Smooth muscle cell of the brain vasculature (primary cell): ENCODE measurements around the gene C10orf90.
A peak's percentile ranks its signal among the peaks of the same experiment; 100 is the strongest.
"Not testable (repeated sequence)": the region's sequence is repeated elsewhere in the genome, so short reads cannot be mapped to it uniquely, and the experiment has no call there.

Experiments
- DNase-seq: peaks from one replicate; pipeline ENCODE4 v3.0.0-alpha.2; 2012; ENCODE audit warnings: low read depth, low spot score

C10orf90 gene

DNA sequence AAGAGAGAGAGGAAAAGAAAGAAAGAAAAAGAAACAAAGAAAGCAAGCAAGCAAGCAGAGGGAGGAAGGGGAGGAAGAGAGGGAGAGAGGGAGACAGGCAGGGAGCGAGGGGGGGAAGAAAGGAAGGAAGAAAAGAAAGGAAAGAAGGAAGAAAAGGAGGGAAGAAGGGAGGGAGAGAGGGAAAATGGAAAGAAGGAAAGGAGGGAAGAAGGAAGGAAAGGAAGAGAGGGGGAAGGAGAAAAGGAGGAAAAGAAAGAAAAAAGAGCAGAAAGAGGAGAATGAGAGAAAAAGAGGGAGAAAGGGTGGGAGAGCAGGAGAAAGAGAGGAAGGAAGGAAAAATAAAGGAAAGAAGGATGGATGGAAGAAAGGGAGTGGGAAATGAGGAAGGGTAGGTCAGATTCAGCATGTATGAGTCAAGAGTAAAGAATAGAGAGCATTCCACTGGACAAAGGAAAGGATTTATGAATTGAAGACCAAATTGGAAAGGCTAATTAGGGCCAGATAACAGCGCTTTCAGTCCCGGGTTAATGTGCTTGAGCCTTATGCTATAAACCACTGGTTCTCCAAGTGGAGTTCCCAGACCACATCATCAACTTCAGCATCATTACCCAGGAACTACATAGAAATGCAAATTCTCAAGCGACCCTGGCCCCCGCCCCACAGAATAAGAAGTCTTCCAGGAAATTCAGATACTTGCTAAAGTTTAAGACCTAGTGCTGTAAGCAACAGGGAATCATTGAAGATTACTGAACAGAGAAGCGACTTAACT, 85.1 kb downstream of the C10orf90 start:
- DNase-seq, result no peak

DNA sequence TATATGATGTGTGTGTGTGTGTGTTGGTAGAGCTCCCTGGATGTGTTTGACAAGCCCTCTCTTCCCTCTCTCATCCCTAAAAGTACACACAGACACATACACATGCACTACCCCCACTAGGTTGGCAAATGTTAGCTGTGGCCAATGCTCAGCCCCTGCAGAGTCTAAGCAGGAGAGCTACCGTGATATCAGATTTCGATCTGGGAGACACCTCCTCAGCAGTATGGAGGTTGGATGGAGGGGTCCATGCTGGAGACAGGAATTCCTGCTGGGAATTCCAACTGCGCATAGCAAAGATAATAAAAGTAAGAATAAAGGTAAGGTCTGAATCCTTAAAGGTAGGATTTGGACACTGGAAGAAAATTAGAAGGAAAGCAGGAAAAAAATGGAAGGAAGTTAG, 85.7 kb downstream of the C10orf90 start:
- no peak for DNase-seq

DNA sequence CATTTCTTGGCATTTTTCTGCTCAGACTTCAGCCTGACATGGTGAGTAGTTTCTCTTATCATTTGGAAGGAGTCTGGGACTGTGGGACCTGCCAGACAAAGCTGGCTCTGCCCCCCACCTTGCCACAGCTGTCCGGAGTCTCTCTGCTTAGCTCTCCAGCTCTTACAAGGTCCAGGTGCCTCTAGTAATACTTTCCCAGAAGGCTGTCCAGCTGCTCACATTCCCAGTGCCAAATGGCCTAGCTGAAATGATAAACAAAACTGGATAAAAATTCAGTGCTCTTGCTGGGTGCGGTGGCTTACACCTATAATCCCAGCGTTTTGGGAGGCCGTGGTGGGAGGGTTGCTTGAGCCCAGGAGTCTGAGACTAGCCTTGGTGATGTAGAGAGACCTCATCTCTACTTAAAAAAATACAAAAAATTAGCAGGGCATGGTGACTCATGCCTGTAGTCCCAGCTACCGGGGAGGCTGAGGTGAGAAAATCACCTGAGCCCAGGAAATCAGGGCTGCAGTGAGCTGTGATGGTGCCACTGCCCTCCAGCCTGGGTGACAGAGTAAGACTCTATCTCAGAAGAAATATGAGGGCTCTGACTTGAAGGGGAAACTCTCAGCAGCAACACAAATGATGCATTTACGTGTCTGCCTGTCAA, 86.8 kb downstream of the C10orf90 start:
- DNase-seq, result no peak

DNA sequence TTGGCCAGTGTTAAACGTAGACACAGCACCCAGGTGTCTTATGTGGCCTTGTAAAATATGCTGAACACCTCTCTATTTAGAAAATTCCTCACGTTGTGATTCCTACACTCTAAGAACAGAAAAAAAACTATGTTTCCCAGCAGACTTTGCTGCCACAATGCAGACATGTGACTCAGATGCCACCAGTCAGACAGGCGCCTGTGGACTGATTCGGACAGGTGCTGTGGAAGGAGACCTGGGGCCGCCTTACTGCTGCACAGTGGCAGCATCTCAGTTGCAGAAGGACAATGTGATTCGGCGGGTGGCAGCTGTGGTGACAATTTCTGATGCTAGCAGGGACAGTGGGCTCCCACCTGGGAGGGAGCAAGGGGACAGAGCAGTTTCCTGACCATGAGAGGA, 88.8 kb downstream of the C10orf90 start:
- no peak for DNase-seq

DNA sequence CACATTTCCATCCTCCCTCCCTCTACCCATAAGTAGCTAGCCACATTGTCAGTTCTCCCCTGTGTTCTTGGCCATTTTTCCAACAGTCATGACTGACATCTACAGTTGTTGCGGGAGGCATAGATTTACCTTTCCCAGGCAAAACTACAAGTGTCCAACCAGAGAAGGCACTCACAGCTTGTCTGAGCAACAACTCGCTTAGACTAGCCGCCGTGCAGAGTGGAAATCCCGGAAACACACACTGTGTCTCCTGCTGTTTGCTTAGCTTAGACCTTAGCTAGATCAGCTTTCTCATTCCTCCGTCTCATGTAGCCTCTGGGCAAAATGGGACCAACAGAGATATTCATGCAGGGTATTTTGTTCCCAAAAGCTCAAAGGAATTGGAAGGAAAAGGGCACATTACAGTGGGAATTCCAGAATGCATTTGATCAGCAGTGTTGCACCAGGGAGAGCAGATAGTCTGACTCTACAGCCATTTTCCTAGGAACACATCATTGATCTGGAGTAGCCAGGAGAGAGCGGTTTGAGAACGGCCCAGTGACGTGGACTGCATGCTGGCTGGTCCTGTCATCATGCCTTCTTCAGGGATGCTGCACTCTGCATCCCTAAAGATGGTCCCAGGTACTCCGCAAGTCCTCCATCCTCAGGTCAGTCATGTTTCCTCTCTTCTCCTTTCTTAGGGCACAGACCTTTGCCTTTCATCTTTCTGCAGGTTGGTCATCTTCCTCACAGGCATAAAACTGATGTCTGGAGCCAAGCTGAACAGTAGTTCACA, 89.4 kb downstream of the C10orf90 start:
- DNase-seq, result peak; percentile 58

DNA sequence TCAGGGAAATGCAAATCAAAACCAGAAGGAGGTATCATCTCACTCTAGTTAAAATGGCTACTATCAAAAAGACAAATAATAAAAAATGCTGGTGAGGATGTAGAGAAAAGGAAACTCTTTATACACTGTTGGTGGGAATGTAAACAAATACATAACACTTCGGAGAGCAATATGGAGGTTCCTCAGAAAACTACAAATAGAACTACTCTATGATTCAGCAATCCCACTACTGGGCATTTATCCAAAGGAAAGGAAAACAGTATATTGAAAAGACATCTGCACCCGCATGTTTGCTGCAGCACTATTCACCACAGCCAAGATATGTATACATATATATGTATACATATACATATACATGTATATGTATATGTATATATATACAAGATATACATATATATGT, 94.2 kb downstream of the C10orf90 start:
- DNase-seq, result peak; percentile 58

DNA sequence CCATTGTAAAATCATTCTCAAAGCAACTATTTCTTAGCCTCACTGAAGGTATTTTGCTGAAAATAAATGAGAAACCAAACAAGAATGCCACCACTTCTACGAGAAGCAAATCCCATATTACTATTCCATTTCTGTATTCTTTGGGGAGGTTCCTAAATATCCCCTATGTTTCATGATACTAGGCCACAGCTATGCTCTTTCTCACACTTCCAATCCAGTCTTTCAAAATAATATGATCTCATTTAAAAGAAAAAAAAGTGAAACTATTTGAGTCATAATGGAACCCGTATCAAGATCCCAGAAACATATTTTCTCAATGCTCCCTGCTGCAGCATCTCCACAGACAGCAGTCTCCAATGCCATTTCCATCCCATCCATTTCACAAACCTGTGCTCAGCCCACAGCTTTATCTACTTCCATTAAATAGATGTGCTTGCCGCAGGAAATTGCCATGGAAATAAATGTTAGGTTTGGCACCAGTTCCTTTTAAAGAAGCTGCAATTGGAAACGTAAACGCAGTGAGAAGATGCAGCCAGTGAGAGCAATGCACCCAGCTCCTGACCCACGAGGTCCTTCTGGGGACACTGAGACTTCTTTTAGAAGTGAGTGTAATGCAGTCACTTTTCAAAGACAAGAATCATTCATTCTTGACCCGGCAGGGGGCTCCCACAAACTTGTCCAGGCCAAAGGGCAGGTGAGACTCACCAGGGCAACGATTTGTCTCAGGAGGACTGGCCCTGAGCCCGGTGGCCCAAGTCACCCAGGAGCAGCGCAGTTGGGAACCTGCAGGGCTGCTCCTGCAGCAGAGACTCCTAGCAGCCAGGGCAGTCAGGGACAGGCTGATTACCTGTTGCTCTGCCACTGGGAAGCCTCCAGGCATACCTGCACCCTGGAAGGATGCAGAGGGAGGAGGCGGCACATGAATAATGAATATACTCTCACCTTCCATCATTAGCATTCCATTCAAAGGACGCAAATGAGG, 99.6 kb downstream of the C10orf90 start:
- no peak for DNase-seq

DNA sequence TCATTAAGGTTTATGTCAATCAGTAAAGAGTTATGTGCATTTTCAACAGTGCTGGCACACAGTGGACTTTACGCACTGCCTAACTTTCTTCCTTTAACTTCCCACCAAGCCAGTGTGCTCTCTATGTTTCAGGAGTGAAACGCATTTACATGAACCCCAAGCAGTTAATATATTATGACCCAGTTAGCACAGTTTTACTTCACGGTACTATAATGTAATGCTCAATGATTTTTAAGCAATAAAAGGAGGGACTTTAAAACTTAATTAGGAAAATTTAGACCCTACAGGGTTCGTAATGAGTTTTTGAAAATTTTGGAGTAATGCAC, 100.3 kb downstream of the C10orf90 start:
- DNase-seq, result no peak

DNA sequence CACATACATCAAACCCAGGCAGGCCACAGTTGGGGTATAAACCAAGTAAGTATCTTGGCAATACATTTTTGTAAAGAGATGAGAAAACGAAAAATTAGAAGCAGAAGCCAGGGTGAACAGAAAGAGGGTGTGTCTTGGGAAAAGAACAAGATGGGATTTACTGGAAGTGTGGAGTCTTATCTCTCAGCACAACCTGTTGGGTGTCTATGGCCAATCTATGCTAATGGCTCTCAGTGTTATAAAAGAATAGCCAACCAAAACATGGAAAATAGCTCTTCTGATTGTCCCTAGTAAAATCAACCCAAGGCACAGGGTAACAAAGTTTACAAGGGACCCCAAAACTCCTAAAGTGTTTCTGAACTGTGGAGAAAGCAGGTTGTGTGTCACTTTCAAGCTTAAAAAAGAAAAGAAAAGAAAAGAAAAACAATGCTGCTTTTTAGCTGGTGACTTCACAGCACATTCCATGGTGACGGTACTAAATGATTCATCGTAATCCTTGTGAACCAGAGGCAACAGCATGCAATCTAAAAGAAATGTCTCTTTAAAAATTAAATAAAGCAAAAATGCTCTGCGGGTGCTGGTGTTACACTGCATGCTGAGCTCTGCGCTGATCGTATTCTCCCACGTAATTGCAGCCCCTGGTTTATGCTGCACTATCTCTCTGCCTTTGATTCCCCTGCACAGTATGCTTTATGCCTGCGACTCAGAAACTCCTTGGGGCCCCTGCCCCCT, 100.8 kb downstream of the C10orf90 start:
- DNase-seq, result no peak

DNA sequence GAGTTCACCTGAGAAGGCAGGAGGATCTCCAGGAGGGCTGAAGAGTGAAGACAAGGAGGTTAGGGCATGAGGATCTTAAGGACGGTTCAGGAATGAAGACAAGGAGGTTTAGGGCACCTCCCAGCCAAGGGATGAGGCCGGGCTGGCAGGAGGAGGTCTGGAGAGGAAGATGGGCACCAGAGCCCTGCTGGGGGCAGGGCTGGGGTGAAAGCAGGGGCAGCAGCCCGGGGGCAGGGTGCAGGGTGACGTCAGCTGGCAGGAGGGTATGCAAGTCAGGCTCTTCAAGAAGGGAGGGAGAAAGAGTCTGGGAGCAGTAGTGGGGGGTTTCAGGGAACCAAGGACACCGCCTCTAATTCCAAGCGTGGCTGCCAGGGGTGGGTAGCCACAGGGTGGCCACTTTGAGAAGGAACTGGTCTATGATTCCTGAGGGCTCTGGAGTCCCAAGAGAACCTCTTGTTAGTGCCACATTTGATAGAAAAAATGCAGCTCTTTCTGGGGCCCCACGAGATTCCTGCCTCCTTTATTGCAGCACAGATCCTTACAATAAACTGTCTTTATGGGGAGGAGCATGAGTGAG, 101.6 kb downstream of the C10orf90 start:
- no peak for DNase-seq

DNA sequence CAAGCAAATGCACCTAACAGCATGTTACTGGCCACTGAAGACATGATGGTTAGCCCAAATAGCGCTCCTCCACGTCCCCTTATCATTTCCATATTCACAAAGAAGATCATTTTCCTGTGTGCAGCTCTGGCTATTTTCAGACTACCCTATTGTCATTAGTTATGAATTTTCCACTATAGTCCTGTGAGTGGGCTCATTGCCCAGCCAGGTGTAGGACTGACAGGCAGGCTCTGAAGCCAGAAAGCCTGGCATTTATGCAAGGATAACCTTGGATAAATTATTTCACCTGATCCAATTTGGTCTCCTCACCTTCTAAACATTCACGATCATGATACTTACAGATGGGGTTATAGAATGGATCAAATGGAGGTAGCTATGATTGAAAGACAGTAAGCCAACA, 104.6 kb downstream of the C10orf90 start:
- no peak for DNase-seq

DNA sequence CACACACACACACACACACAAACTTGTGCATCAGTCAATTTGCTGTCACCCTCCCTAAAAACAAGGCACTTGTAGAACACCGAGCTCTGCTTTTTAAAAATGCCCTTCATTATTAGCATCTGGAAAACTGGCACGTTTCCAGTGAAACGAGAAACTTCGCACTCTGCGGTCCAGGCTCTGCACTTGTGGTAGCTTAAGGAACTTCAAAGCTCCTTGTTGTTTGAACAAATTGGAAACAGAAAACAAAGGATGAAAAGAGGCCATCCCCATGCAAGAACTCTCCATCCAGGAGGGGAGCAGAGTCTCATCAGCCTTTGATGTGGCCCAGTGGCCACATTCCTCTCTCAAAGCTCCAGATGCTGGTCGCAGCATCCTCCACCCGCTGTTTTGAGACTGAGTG, 105.1 kb downstream of the C10orf90 start:
- no peak for DNase-seq

DNA sequence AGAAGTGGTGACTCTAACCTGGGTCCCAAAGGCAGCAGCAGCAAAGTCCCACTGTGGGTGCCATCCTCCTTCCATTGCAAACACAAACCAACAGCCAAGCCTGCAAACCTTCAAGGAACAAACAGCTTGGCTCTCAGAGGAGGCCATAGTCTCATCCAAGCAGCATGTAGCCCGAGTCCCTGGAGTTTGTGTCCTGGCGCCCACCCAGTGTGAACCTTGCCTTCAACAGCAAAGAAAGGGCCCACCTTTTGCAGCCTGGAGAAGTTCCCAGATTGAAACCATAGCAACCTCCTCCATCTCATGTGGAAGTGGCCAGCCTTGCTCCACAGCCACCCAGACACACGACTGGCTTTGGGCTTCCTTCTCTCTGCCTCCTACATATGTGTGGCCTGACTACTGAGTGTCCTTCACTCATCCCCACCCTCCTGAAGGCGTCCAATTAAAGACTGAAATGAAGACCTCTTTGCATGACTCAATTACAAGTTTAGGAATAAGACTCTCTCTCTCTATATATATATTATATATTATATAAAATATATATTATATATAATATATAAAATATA, 106.1 kb downstream of the C10orf90 start:
- no peak for DNase-seq

DNA sequence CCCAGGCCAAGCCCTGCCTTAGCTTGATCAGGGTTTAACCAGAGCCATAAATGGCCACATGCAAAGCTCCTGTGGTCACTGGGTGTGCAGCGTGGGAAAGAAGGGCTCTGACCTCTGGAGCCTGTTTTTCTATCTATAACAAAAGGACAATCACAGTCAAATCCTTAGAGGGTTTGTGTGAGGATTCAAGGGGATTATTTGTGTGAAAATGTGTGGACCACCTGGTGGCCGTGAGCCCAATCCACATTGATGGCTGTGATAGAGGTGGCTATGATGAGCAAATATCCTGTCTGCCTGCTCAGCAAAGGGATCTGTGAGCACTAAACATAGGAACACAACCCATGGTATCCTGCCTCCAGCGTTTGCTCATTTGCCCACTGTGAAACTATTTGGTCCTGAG, 107.1 kb downstream of the C10orf90 start:
- no peak for DNase-seq

DNA sequence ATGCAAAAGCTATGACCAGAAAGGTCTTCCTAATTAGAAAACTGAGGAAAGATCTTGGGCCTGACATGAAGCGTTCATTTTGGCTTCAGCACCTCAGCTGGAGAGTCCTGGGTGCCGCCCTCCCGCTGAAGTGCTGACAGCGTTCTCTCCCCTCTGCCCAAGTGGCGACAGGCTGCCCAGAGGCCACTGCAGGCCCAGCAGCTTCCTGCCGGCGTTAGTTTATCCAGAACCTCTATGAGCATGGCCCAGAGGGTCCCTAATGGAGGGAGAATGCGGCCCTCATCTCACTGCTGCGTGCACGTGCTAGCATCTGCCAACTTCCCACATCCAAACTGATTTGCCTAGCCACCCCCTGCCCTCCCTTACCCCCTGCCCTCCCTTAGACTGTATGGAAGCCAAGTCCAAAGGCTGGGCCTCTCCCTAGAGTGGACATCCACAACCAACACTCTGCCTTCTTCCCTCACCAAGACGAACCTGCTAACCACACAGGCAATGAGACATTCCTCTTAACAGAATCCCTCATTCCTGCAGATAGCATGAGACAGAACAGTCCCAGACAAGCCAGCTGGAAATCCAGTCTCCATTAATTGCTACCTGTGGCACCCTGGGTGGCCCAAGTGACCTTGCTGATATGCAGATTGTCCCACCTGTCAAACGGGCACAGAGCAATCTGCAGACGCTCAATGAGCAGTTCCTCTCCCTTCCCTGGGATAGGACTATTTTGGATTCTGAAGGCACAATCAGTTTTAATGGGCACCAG, 108.4 kb downstream of the C10orf90 start:
- DNase-seq, result no peak

DNA sequence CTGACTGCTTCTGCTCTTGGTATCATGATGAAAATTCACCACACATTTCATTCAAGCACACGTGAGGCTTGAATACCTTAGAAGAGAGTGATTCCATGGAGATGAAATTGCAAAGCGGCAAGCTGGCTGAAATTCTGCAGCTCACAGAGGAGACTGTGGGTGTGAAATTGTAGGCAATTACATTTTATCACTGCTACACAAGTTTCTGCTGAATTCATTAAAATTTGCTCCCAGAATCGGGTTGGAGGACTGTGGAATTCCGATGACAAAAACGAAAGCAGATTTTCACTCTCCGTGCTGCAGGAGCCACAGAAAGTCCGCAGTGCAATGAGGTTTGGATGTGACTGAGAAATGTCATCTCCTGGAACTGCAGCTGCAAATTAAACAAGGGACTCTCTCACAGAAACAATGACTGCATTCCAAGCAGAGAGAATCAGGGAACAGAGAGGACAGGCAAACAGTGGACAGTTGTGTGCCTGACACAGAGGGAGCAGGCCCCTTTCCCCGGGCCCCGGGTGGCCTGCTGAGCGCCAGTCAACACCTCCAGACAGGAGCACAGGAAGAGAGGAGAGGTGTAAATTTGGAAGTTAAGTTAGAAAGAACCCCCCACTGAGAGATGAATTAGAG, 109.1 kb downstream of the C10orf90 start:
- no peak for DNase-seq

DNA sequence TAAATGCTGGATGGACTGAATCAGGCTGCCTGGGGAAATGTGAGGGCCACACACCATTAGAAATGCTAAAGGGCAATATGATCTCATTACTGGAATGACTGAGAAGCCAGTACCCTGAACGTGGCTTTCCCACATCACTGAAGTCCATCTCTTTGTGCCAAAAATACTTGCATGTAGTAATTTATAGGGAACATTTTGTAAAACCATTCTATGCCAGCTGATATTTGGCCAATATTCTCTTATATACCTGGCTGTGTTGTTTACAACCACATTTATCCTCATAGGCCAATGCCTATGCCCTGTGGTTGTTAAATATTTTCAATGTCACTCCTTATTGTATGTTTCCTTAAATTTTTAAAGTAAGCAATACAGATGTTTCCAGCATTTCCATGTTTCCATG, 111.6 kb downstream of the C10orf90 start:
- DNase-seq, result no peak

DNA sequence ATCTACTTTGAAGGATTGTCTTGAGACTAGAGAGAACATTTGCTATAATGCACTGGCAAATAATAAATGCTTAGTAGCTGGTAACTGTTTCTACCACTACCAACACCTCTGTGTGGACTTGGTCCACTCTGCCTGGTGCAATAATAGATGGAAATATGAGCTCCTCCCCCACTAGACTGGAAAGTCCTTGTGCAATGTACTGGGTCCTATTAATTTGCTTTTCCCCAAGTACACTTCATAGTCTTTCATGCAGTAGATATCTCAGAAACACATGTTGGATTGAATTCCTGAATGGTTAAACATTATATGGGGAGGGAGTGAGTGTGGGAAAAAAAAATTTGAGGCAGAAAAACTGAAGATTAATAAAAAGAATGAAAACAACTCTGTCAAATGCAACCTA, 119.3 kb downstream of the C10orf90 start:
- DNase-seq, result no peak

DNA sequence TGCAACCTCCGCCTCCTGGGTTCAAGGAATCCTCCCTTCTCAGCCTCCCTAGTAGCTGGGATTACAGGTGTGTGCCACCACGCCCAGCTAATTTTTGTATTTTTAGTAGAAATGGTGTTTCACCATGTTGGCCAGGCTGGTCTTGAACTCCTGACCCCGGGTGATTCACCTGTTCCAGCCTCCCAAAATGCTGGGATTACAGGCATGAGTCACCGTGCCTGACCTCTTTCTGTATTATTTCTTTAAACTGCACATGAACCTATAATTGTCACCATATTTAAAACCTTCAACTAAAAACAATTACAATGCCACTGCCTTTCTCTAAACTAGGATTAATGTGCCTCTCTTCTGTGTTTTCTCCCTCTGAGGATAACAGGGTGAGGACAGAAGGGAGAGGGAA, 119.9 kb downstream of the C10orf90 start:
- not testable (repeated sequence) for DNase-seq
